Cardiac septum (tissue), 1 donor: ENCODE measurements around the gene RBM17. TPM values are rescaled to one million over a fixed set of nuclear protein-coding genes. Genes with fewer than 3 reads are reported as not detected.
A peak's percentile ranks its signal among the peaks of the same experiment; 100 is the strongest.
"Not testable (repeated sequence)": the region's sequence is repeated elsewhere in the genome, so short reads cannot be mapped to it uniquely, and the experiment has no call there.

Experiments used
- DNase-seq: peaks from one replicate; pipeline ENCODE4 v3.0.0-alpha.2; 2020; ENCODE audit warnings: low spot score
- intact Hi-C: fragments of 100-400 bp; cut with DNase I; formaldehyde crosslinking; loops from one replicate; pipeline ENCODE4 v1.14.0; 2022
- total RNA-seq: library from RNA; stranded (reverse); fragmentation: NEBNext Ultra II Directional; extraction: Animal tissue kit (Norgen Biotek cat#: 25700); gene quantifications from one replicate; pipeline ENCODE4 v1.2.1, GENCODE V29; 2021
- donor health status: DM: no; HTN: no; CAD: no.

Gene RBM17
- total RNA-seq, 1 donor from 2014 or later: 70.1 TPM

- DNase-seq: peak; percentile 6
- intact Hi-C loops: loop anchor here (5.0 kb wide), 1 partner anchor 108 kb away; no protein-coding TSS in a partner anchor
These were observed 34.0 kb upstream of the RBM17 start for GRCh38 chr10:6054884-6055283.

GRCh38 chr10:6055929-6056328, 32.9 kb upstream of the RBM17 start:
- intact Hi-C loops: no loop called here
- no peak for DNase-seq

- intact Hi-C loops: no loop called here
- DNase-seq: peak; percentile 10
These were observed 32.3 kb upstream of the RBM17 start for GRCh38 chr10:6056411-6057135.

GRCh38 chr10:6058682-6059475, 30.0 kb upstream of the RBM17 start:
- intact Hi-C loops: no loop called here
- DNase-seq: peak; percentile 46

GRCh38 chr10:6059506-6059905, 29.3 kb upstream of the RBM17 start:
- DNase-seq: peak; percentile 0
- intact Hi-C loops: no loop called here

- DNase-seq: peak; percentile 3
- intact Hi-C loops: no loop called here
These were observed 27.8 kb upstream of the RBM17 start for GRCh38 chr10:6061056-6061455.

- peak; percentile 55 for DNase-seq
- intact Hi-C loops: no loop called here
These were observed 26.6 kb upstream of the RBM17 start, which contains the start of gene IL2RA for GRCh38 chr10:6062101-6062771. Gene IL2RA (minus strand): TSS chr10:6062367. CDS start chr10:6062151, 216 bp downstream.

- intact Hi-C loops: no loop called here
- DNase-seq: no peak
These were observed 24.7 kb upstream of the RBM17 start for GRCh38 chr10:6064119-6064518.

- intact Hi-C loops: not testable (repeated sequence)
These were observed 24.1 kb upstream of the RBM17 start for GRCh38 chr10:6064726-6065125.

GRCh38 chr10:6065406-6065805, 23.4 kb upstream of the RBM17 start:
- intact Hi-C loops: no loop called here
- DNase-seq: no peak

More at GRCh38 chr10:6064726-6065125, 24.1 kb upstream of the RBM17 start:
- not testable (repeated sequence) for DNase-seq

- DNase-seq: peak; percentile 12
- intact Hi-C loops: no loop called here
These were observed 23.0 kb upstream of the RBM17 start for GRCh38 chr10:6065835-6066234.

- DNase-seq: peak; percentile 3
- intact Hi-C loops: no loop called here
These were observed 21.4 kb upstream of the RBM17 start for GRCh38 chr10:6067457-6067856.

GRCh38 chr10:6068006-6068405, 20.8 kb upstream of the RBM17 start:
- peak; percentile 63 for DNase-seq
- intact Hi-C loops: no loop called here

- intact Hi-C loops: no loop called here
- DNase-seq: peak; percentile 77
These were observed 20.4 kb upstream of the RBM17 start for GRCh38 chr10:6068422-6068821.

- peak; percentile 10 for DNase-seq
- intact Hi-C loops: no loop called here
These were observed 19.5 kb upstream of the RBM17 start for GRCh38 chr10:6069081-6069931.

GRCh38 chr10:6070660-6071059, 18.2 kb upstream of the RBM17 start:
- intact Hi-C loops: no loop called here
- DNase-seq: peak; percentile 53

- DNase-seq: peak; percentile 62
- intact Hi-C loops: no loop called here
These were observed 17.4 kb upstream of the RBM17 start for GRCh38 chr10:6071181-6072175.
